C1 segment of cervical spinal cord (tissue), 14 donors: Measurements from ENCODE around the gene DHRS13.

Experiments used
- DNase-seq, 14 donors: peaks; one replicate each; lab custom pipeline; 2025; lab: John Stamatoyannopoulos, UW

DHRS13 gene, protein sequence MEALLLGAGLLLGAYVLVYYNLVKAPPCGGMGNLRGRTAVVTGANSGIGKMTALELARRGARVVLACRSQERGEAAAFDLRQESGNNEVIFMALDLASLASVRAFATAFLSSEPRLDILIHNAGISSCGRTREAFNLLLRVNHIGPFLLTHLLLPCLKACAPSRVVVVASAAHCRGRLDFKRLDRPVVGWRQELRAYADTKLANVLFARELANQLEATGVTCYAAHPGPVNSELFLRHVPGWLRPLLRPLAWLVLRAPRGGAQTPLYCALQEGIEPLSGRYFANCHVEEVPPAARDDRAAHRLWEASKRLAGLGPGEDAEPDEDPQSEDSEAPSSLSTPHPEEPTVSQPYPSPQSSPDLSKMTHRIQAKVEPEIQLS

DNA sequence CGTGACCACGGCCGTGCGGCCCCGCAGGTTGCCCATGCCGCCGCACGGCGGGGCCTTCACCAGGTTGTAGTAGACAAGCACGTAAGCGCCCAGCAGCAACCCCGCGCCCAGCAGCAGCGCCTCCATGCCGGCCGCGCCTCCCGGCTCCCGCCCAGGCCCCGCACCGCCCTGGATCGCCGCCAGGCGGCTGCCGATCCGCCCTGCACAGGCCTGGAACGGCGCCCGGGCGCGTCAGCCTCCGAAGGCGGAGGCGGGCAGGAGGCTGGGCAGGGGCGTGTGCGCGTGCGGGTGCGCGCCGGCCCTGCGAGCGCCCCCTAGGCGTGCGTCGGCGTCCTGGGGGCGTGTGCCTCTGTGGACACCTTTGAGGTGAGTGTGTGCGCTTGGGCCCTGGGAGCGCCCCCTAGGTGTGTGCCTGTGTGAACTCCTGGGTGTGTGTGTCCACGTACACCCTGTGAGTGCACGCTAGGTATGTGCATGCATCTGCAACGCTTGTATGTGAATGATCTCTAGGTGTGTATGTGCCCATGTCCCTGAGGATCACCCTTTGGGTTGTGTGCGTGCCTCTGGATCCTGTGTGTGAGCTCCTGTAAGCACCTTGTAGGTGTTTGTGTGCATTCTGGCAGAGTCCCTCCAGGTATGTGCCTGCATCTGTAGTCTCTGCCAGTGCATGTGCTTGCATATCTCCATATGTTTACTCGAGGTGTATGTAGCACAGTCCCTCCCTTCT lies at the start of gene DHRS13:
TSS of gene DHRS13 (minus strand) at position 261 of the 727 bp plus-strand sequence. CDS start at position 126, 135 bp downstream.
- peak in 12 of 14 donors; percentile 59 to 87 (median 73) for DNase-seq

- peak; percentile 79 to 100 (median 96) for DNase-seq
Measured at GRCh38 chr17:28951991-28952975, 49.4 kb upstream of the DHRS13 start.

GRCh38 chr17:28951428-28951990 lies 48.6 kb upstream of the DHRS13 start, which contains the start of gene PHF12:
Gene PHF12, minus strand, starts transcription at chr17:28951518. Its CDS starts 558 bp downstream, at chr17:28950960.
- DNase-seq, result peak; percentile 91 to 100 (median 99)

DNA sequence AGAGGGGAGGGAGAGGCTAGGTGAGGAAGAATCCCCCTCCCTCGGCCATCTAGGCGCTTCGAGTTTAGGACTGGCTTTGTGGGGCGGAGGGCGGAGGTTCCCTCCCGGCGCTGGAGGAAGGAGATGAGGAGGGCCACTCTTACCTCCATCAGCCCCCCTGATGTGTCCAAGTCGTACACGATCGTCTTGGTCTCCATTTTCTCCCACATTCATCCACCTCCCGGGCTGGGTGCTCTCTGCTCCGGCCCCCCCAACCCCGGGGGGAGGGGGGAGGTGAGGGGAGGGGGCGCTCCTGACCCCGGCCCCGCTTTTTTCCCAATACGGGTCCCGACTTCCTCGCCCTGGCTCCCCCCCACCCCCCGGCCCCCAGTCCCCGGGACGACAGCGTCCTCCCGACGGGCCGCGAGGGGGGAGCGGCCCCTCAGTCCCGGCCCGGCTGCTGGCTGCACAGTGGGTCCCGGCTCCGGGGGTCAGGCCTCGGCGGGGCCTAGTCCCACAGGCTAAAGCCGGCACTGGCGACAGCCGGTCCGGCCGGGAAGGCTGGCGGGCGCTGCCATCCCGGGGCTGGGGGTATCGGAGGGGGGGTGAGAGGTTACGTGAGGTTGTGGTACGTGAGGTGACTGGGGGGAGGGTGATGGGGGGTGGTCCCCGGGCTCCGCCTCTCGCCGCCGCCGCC lies 48.0 kb upstream of the DHRS13 start:
- no peak for DNase-seq

DNA sequence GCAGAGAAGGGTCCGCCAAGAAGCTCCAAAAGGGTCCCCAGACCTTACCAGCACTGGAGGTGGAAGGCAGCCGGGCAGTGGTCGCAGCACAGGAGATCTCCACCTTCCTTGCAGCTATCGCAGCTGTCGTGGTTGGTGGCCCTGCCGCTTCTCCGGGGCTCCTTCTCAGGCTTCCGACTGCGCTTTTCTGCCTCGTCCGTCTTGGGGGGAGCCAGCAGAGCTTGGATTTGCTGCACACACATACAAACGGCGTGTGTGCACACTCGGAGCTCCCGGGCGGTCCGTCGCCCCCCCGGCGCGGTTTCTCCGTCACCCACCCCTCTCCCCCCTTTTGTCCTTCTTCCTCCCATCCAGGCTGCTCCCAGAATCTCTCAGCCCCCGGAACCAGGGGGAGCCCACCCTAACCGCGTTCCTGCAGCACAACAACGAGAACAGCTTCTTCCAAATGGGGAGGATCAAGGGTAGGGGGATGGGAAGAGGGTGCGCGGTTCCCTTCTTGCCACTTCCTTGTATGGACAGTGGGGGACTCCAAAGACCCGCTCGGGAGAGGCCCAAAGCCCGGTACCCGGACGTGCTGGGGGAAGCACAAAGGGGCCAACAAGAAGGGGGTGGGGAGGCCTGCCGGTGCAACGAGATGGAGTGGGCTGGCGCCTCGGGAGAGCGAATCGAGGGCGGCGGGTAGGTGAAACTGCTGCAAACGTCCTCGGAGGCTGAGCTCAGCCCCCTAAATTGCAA lies 47.3 kb upstream of the DHRS13 start:
- peak in 11 of 14 donors; percentile 35 to 70 (median 53) for DNase-seq

- DNase-seq, result peak in 10 of 14 donors; percentile 52 to 76 (median 69)
Measured at GRCh38 chr17:28949185-28950016, 46.5 kb upstream of the DHRS13 start.

DNA sequence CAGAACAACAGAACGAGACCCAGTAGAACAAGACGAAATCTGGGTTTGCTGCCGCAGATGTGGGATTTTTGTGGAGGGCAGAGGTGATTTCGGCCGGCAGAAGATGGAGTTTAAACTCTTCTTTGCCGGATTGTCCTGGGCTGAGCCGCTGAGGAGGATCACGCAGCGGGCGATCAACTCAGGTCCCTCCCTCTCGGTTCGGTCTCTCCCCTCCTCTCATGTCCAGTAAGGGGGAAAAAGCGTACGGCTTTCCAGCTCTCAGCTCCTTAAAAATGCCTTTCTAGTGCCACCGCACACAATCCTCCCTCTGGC lies 46.0 kb upstream of the DHRS13 start:
- peak in 2 of 14 donors; percentile 49 to 63 for DNase-seq

GRCh38 chr17:28948342-28948741 lies 45.5 kb upstream of the DHRS13 start:
- no peak for DNase-seq

DNA sequence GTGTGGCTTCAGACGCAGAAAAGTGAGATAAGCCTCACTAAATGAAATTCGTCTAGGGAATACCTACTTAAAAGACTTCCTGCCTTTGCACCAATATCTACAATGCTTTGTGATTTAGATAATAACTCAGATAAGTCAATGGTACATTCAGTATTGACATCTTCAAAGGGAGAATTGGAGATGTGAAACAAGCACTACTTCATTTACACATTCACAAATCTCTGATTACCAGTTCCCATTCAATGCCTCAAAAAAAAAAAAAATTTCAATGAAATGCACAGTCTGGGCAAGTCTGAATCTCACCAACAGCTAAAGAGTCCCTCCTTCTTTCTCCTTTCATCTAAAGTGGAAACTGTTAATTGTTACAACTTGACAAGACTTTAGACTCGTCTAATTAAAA lies 44.8 kb upstream of the DHRS13 start:
- no peak for DNase-seq

DNA sequence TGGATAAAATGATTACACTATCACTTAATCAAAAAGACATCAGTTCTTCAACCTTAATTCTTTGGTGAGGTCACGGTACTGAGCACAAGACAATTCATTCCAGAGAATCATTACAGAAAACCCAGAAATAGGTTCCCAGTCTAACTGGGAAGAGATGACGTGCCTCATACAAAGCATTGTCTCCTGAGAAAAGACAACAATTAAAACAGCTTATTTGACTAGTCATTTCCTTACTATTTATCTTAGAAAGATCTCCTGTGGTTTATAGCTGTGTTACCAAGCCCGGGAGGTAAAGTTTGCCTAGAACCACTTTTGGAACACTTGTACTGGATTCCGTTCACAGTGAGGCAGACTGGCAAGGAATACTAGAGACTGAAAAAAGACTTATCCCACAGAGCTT lies 43.4 kb upstream of the DHRS13 start:
- DNase-seq, result no peak

GRCh38 chr17:28944862-28945741 lies 42.2 kb upstream of the DHRS13 start:
- peak in 1 of 14 donors; percentile 53 for DNase-seq

- DNase-seq, result no peak
Measured at GRCh38 chr17:28944343-28944742, 41.5 kb upstream of the DHRS13 start.

DNA sequence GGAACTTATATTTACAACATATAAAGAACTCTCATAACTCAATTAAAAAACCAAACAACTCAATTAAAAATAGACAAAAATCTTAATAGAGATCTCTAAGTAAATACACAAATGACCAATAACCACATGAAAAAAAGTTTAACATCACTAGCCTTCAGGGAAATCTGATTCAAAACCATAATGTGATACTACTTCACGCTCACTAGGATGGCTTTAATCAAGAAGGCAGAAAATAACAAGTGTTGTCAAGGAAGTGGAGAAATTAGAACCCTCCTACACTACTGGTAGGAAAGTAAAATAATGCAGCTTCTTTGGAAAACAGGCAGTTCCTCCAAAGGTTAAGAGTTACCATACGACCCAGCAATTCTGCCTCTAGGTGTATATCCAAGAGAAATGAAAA lies 40.0 kb upstream of the DHRS13 start:
- no peak for DNase-seq

DNA sequence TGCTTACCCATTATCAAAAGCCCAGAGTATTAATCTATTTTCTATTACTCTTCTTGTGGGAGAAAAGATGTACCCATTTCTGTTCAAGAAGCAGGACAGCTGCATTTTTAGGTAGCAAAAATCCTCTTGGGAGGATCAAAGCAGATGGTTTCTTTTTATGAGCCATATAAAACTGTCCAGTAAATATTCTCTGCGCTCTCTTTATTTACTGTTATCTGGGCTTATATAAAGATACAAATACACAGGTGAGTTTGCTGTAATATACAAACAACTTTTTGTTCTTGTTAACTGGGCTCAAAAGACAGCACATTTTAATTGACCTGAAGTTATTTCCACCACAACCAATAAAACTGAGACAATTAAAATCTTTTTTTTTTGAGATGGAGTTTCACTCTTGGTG lies 38.4 kb upstream of the DHRS13 start:
- DNase-seq, result no peak

DNA sequence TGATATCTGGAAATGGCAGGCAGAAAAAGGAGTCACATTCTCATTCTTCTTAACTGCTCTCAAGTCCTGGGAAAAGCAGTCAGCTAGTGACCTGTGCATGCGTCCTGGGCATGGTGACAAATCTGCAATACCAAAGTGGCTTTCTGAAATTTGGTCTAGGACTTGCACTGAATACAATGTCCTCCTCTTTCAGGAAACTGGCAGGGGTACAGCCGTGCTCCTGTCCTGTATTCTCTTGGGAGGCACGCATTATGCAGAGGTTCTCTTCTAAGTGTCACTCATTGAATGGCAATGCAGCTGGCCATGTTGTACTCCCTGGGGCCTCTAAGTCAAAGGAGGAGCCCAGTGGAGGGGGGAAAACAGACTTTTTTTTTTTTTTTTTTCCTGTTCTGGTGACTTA lies 37.8 kb upstream of the DHRS13 start:
- DNase-seq, result peak in 4 of 14 donors; percentile 3 to 30 (median 13)

- no peak for DNase-seq
Measured at GRCh38 chr17:28940142-28940541, 37.3 kb upstream of the DHRS13 start.

GRCh38 chr17:28938552-28938951 lies 35.7 kb upstream of the DHRS13 start:
- peak in 2 of 14 donors; percentile 15 to 34 for DNase-seq
